GM19099 (cell line): ENCODE measurements around the gene DUSP6.

Experiments
- POLR2A ChIP-seq: IDR thresholded peaks from 3 replicates; pipeline ENCODE4 v1.6.1; 2011; ENCODE audit warnings: low read depth; ENCODE audit not compliant: insufficient read length; ENCODE audit errors: extremely low read depth

DUSP6 gene

DNA sequence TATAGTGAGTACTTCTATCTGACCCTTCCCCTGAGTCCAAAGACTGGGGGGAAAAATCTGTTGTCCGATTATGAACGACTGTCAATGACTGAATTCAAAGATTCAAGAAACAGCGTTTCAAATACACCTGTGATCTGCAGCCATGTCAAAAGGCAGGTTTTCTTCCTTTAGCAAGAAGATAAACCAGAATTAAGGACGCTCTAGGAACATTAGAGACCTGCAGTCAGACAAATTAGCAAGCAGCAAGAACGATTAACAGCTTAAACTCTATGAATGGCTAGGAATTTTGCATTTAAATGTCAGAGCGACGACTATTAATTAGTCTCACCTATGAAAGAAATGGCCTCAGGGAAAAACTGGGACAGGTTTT lies 2.1 kb downstream of the DUSP6 start:
- TF ChIP-seq POLR2A: no peak

DNA sequence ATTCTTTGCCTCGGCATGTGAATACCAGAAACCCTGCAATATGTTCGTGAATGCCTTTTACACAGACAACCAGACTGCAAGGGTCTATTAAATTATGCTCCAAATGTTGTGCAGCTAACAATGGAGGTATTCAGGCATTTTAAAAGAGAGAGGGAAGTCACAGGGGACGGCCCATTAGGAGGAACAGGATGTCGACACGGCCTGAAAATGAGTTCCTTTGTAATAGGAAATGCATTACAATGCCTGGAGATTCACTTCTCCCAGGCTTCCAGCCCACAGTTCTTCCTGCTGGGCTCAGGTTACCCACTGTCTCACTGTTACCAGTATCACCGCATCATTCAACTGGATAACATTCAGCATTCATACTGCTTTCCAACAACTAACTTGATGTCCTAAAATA lies 2.5 kb downstream of the DUSP6 start:
- no peak for TF ChIP-seq POLR2A

DNA sequence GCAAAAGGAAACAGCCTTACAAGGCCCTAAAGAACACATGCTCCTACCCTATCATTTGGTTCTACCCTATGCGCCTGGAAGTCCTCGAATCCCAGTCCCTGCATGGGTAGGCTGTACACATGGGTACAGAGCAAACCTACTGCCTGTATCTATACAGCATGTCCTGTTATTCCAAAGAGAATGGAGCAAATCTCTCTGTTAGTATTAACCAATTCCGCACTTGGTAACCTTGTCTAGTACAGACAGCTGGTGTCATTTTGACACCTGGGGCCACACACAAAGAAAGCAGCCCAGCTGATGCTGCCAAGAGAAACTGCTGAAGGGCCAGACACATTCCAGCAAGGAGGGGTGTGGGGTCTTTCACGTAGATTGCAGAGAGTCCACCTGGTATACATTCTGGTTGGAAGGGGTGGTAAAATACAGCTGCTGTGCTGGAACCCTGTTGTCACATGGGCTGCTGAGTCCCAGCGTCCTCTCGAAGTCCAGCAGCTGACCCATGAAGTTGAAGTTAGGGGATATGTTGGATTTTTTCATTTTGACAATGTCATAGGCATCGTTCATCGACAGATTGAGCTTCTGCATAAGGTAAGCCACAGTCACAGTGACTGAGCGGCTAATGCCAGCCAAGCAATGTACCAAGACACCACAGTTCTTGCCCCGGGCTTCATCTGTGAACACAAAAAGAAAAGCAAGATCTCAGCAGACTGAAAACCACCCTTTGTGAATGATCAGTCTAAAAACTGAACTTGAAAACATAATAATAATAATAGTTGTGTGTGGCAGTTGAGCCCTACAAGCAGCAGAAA lies 3.2 kb downstream of the DUSP6 start:
- TF ChIP-seq POLR2A: no peak

DNA sequence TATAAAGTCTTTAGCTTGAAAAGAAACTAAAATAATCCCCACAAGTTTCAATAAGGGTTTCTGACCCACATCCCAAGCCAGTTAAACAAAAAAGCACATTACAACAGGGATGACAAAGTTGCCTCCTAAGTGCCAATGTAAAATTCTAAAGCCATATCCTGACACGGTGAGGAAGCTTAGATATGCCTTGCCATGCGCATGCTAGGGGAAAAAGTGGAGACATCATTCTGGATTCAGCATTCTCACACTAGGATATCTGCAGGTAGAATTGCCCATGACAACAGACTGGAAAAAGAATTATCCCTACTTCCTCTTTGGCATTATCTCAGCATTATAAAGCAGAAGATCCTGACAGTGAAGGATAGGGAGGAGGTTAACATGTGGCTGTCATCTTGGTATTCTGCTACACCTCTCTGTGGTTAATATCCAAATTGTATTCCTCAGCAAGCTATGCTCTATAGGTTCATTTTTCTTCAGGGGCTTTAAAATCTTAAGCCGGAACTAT lies 4.9 kb downstream of the DUSP6 start:
- no peak for TF ChIP-seq POLR2A

GRCh38 chr12:89346741-89347324 lies 5.5 kb downstream of the DUSP6 start:
- TF ChIP-seq POLR2A: no peak

DNA sequence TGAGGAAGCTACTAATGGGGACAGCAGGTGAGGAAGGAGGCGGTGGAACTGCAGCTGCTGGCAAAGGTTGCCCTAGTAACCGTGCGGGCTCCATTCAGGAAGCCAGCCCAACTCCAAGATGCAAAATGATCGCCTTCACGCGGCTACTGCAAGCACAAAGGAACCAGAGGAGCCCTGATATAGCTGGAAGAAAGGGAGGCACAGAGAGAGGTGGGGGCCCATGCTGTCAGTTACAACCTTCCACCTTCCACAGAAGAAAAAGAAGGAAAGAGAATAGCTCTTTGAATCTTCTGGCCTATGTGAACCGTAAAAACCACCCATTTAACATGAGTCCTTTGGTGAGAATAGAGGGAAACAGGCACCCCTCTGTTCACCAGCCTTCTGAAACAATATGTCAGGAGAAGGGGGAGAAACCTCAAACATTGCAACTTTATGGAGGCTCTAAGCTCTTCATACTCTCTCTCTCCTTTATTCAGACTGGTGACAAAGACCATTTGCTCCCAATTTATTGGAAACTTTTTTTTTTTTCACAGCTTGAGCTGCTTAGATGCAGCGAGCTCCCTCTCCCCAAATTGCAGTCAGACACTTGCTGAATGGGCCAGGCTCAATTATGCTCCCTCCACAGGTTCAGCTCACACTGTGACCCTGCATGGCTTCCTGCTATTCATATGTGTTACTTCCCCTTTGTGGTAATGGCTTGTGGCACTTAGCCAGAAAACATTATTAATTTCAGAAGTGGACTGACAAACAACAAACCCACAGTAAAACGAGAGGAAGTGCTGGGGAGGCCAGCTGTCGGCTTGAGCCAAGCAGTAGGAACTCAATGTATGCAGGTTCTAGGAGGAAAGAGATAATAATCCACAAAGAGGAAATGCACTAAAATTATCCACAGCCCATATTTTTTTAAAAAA lies 6.2 kb downstream of the DUSP6 start:
- no peak for TF ChIP-seq POLR2A

GRCh38 chr12:89345376-89345775 lies 6.9 kb downstream of the DUSP6 start:
- no peak for TF ChIP-seq POLR2A

DNA sequence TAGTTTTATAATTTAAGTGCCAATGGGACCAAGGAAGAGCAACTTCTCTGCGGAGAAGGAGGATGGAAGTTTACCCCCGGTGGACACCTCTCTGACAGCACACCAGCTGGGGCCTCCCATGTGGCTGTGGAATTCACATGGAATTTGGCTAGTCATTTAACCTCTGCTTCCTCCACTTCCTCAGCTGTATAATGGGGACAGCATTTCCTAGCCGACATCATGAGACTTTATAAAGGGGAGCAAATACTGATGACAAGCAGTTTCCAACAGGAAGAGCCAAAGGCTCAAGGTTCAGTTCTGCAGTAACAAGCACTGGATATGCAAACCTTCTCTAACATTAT lies 7.5 kb downstream of the DUSP6 start:
- TF ChIP-seq POLR2A: no peak

- no peak for TF ChIP-seq POLR2A
Observed at GRCh38 chr12:89344043-89344861, 8.0 kb downstream of the DUSP6 start.

DNA sequence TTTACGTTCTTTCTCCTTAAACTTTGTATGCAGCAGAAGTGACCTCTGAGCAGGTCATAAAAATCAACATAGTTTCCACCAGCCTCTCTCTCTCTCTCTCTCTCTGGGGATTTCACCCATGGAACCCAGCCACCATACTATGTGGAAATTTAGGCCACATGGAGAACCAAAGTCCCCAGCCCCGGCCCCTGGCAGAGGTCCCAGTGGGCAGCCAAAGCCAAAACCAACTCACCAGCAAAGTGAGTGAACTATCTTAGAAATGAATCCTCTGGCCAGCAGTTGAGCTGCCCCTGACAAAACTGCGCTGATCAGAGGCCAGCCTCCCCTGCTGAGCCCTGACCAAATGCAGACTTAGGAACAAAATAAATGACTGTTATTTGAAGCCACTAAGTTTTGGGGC lies 9.2 kb downstream of the DUSP6 start:
- TF ChIP-seq POLR2A: no peak

- TF ChIP-seq POLR2A: no peak
Observed at GRCh38 chr12:89340861-89341260, 11.4 kb downstream of the DUSP6 start.

GRCh38 chr12:89339526-89339925 lies 12.8 kb downstream of the DUSP6 start:
- TF ChIP-seq POLR2A: no peak

GRCh38 chr12:89335452-89336244 lies 16.7 kb downstream of the DUSP6 start:
- no peak for TF ChIP-seq POLR2A
